Activated T-cell treated with anti-CD3 and anti-CD28 coated beads, Interleukin-2, amount 50 U/mL, for 1 hour (primary cell): ENCODE data around the gene EVI2A.

Experiments
- DNase-seq: peaks from one replicate; pipeline ENCODE4 v3.0.0-alpha.2; 2020

Gene EVI2A

DNA sequence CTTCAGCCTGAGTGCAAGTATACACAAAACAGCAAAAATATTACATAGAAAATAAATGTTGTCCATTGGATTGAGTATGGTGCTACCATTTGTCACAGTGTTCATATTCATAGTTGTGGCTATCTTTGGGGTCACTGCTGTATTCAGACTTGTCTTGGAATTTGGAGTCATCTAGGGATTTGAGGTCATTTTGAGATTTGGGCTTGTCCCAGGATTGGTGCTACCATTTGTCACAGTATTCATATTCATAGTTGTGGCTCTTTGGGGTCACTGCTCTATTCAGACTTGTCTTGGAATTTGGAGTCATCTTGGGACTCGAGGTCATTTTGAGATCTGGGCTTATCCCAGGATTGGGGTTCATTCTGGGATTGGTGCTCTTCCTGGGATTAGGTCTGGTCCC is 49.2 kb downstream of the EVI2A start:
- DNase-seq, result no peak

DNA sequence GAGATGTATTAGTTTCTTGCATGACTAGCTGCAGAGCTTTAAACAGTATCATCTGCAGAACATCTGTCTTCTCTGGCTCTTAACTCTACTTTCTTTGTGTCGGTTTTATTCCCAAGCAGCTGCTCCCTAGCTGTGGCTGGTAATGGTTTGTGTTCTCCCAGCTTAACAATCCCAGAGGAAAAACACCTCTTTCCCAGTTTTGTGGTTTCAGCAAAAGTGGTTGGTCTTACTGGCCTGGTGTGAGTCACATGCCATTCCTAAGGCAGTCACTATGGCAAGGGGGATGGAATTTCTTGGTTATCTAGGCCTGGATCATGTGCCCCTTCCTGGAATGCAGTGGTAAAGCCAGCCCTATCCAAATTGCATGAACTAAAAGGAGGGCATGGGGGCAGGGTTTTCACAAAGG is 51.8 kb downstream of the EVI2A start:
- no peak for DNase-seq

DNA sequence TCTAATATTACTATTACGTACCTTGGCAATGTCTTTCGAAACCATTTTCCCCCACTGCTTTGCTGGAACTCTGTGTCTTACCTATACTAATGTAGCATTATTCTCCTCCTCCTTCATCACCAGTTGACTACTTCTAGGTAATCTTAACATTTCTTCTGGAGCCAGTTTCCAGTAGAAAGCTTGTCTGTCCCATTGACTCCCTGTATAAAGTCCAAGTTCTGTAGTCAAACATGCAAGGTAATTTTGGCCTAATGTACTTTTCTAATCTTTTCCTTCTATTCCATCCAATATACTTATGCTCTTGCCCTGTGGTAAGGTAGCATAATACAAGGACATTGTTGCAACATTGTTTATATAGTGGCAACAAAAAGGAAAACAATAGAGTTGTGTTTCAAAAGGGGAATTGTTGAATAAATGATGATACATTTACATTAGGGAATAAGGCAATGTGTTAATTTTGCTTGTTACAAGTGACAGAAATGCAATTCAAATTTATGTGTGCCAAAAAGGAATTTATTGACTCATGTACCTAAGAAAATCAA is 52.3 kb downstream of the EVI2A start:
- no peak for DNase-seq
